ENCODE measurements around the gene KRT7.

- TF ChIP-seq ZNF696 (CRISPR knock-in tag; conservative IDR thresholded peaks at IDR 0.05): no peak
- TF ChIP-seq ZNF717 (CRISPR knock-in tag; IDR thresholded peaks at IDR 0.05): no peak
- TF ChIP-seq JUN (IDR thresholded peaks at IDR 0.05; ENCODE audit: borderline replicate concordance, low read depth, low read length): no peak
- TF ChIP-seq JUN (CRISPR knock-in tag; IDR thresholded peaks at IDR 0.05; ENCODE audit: borderline replicate concordance): no peak
- TF ChIP-seq ZNF324 (CRISPR knock-in tag; IDR thresholded peaks at IDR 0.05): no peak
- TF ChIP-seq AFF4 (CRISPR knock-in tag; IDR thresholded peaks at IDR 0.05): no peak
- TF ChIP-seq MIER1 (IDR thresholded peaks at IDR 0.05; ENCODE audit: low read depth): no peak
- TF ChIP-seq E2F3 (CRISPR knock-in tag; IDR thresholded peaks at IDR 0.05): no peak
- TF ChIP-seq HMG20B (CRISPR knock-in tag; IDR thresholded peaks at IDR 0.05): no peak
- no peak for TF ChIP-seq MYNN (IDR thresholded peaks at IDR 0.05)
- TF ChIP-seq MYNN (CRISPR knock-in tag; IDR thresholded peaks at IDR 0.05): no peak
Observed at GRCh38 chr12:52221912-52222457, 11.1 kb upstream of the KRT7 start.

Data from K562 (cell line).